GM21786 (cell line): Measurements from ENCODE around the gene AIFM3.

Source experiments
- ATAC-seq: cut with Tn5 transposase; IDR thresholded peaks from one replicate; pipeline ENCODE4 v1.9.1; 2021; ENCODE audit not compliant: unreplicated experiment

AIFM3 gene

GRCh38 chr22:21022955-21023614 lies 56.0 kb downstream of the AIFM3 start:
- ATAC-seq: no peak

DNA sequence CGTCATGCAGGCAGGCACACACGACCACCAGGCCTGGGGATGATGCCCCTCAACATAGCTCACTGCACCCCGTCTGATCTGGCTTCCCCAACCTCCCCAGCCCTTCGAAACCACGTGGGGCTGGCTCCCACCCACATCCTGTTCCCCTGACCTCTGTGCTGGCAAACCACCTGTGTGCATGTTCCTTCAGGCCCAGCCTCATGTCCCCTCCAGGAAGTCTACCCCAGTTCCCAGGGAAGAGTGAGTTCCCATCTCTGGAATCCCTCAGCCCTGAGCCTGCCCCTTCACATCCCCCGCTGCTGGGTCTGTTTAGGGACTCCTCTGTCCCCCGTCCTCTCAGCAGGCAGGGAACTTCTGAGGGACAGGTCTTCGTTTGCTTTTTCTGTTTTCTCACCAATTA lies 58.2 kb downstream of the AIFM3 start:
- no peak for ATAC-seq

DNA sequence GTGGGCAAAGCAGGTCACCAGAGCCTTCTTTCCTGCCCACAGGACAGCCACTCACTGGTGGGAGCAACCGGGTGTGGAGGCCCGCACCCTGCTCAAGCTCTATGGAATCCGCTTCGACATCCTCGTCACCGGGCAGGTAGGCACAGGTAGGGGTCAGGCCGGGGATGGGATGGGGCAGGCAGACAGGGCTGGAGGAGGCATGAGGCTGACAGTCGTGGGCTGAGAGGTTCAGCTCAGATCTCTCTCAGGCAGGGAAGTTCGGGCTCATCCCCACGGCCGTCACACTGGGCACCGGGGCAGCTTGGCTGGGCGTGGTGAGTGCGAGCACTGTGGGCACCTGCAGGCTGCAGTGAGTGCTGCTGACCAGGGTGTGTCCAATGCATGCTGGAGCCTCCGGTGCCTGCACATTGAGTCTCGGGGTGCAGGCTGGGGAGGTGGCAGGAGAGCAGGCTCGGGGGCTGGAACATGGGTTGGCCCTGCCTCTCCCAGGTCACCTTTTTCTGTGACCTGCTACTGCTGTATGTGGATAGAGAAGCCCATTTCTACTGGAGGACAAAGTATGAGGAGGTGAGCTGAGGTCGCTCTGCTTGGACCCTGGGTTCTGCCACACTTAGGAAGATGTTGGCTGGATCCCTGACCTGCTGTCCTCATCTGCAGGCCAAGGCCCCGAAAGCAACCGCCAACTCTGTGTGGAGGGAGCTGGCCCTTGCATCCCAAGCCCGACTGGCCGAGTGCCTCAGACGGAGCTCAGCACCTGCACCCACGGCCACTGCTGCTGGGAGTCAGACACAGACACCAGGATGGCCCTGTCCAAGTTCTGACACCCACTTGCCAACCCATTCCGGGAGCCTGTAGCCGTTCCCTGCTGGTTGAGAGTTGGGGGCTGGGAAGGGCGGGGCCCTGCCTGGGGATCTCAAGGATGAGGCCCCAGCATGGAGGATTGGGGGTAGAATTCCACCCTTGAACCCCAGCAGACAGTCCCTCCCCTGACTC lies 59.0 kb downstream of the AIFM3 start:
- no peak for ATAC-seq

- no peak for ATAC-seq
Measured at GRCh38 chr22:21026783-21027692, 60.0 kb downstream of the AIFM3 start.

DNA sequence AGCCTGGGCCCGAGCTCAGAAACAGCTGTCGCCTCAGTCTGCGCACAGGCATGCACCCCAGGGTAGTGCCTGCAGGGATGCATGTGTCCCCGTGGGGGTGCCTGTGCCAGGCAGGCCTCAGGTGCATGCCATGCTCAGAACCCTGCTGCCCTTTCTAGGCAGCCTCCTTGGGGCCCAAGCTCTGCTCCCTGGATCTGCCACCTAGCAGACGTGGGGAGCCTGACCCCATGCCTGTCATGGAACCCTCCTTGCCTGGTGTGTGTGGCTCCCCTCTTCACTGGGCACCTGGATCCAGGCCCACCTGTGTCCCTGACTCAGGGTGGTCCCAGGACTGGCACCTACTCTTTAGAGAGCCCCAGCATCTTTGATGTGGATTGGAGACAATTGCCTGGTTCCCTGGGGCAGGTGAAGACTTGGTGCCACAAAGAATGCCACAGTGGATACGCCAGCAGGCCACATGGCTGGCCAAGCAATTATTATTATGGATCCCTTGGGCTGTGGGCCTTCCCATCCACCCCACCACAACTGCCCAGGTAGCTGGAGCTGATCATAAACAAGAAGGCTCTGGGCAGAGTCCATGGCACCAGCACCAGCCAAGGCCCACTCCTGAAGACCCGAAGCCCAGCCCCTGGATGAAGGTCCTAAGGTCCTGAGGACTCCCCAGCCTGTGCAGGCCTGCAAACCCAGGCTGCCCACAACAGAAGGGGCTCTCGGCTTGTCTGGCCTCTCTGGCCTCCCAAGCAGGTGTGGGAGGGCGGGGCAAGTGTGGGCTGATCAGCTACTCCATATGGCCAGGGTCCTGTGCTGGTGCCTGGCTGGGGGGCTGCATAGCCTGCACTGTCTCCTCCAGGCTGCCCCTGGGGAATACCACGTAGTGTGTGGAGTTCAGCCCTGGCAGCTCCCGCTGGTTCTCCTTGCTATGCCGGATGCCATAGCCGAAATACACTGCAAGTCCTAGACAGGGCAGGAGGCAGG lies 61.5 kb downstream of the AIFM3 start:
- no peak for ATAC-seq

DNA sequence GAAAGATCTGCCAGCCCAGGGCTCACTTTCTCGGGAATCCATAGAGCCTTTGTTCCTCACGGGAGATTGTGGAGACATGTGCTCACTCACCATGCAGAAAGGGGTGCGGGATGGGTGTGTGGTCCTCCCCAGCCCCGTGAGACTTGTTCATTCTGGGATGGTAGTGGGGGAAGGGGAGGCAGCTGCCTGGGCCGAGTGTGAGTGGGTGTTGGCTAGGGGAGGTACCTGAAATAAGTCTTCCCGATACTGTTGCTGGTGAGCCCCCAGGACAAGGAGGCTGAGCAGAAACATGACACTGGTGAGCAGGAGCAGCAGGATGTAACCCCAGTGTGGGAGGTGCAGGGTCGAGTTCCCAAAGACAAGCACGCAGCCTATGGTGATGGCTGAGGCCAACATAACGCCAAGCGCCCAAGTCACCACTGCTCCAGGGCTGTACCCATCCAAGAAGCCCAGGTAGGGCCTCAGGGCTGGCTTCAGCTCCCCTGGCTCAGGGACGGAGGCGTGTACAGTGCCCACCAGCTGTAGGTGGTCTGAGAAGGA lies 62.5 kb downstream of the AIFM3 start:
- no peak for ATAC-seq

DNA sequence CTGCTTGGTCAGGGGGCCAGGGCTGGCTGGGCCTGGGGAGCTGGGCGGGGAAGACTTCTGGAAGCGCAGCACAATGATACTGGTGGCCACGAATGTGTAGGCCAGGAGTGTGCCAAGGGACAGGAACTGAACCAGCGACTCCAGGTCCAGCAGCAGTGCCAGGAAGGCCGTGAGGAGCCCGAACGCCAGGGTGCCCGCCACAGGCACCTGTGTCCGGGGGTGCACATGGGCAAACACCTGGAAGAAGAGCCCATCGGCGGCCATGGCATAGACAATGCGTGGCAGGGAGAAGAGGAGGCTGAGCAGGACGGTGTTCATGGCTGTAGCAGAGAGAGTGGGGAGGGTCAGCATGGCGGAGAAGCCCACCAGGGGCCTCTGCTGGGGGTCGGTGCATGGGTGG lies 63.0 kb downstream of the AIFM3 start:
- ATAC-seq: no peak
